AG04449 (cell line): ENCODE results near the gene EPC2.

Experiments used
- CTCF ChIA-PET: fragments of 350-600 bp; formaldehyde crosslinking; extraction: SDS; loops from one replicate; lab custom pipeline; 2021; ENCODE audit warnings: antibody characterized with exemption; lab: Yijun Ruan, JAX
- POLR2A ChIA-PET: fragments of 400-600, 350-600 bp; formaldehyde crosslinking; extraction: SDS; loops from one replicate; lab custom pipeline; 2020; ENCODE audit warnings: antibody characterized with exemption, inconsistent platforms; lab: Yijun Ruan, JAX
- DNase-seq: peaks from one replicate; pipeline ENCODE4 v3.0.0-alpha.2; 2010; ENCODE audit warnings: low read depth, low spot score
- H3K4me3 ChIP-seq: 2 replicates; pipeline ENCODE4 v1.5.1; 2011; ENCODE audit warnings: low read depth, mild to moderate bottlenecking, control low read depth, low read length
- CTCF ChIP-seq: IDR thresholded peaks from one replicate; pipeline ENCODE4 v1.5.1; 2011; ENCODE audit warnings: mild to moderate bottlenecking, moderate library complexity, low read length, control low read depth, inconsistent platforms; ENCODE audit not compliant: insufficient read depth; ENCODE audit errors: missing control alignments

EPC2 gene, protein sequence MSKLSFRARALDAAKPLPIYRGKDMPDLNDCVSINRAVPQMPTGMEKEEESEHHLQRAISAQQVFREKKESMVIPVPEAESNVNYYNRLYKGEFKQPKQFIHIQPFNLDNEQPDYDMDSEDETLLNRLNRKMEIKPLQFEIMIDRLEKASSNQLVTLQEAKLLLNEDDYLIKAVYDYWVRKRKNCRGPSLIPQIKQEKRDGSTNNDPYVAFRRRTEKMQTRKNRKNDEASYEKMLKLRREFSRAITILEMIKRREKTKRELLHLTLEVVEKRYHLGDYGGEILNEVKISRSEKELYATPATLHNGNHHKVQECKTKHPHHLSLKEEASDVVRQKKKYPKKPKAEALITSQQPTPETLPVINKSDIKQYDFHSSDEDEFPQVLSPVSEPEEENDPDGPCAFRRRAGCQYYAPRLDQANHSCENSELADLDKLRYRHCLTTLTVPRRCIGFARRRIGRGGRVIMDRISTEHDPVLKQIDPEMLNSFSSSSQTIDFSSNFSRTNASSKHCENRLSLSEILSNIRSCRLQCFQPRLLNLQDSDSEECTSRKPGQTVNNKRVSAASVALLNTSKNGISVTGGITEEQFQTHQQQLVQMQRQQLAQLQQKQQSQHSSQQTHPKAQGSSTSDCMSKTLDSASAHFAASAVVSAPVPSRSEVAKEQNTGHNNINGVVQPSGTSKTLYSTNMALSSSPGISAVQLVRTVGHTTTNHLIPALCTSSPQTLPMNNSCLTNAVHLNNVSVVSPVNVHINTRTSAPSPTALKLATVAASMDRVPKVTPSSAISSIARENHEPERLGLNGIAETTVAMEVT

DNA sequence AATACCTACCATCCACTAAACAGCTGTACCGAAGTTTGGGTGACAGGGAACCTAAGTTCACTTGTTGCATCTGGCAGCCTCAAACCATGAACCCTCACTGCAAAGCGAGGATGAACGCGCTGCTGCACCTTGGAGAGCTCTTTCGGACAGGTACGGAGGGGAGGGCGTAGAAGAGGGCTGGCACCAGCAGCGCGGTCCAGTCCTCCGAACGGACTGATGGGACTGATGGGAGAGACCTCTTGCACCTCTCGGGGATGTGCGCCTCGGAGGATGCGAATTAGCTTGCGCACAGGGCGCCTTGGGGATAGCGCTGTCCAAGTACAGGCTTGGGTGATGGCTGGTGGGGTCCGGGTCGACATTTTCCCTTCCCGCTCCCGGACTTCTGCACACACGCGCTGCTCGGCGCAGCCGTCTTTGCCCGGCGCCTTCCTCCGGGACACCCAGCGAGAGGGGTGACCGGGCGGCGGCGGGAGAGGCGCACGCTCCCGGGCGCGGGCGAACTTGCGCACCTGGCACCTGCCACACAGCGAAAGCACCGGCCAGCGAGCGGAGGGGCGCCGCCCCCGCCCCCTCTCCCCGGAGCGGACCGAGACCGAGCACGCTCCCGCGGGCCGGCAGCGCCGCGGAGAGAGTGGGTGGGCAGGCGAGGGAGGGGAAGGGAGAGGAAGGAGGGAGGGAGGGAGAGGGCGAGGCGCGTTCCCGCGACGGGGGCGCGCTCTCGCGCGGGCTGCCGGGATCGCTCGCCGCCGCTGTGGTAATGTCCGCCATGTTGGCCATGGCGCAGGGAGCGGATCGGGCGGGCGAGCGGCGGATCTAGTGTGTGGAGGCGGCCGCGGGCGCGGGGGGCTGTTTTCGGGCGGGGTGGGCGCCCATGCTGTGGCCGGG lies at the start of gene EPC2:
Gene EPC2 (plus strand): TSS at position 754 of the 885 bp plus-strand sequence. CDS start 267 bp downstream, outside the sequence.
- peak within 1 kb of the TSS; percentile 94 for H3K4me3 ChIP-seq
- DNase-seq = no peak
- no peak for TF ChIP-seq CTCF
- POLR2A ChIA-PET = interaction anchor here (0.6 kb wide), 1 partner anchor 271 kb away, joined by 3 read pairs; no protein-coding TSS in a partner anchor
- CTCF ChIA-PET = interaction anchor here (0.7 to 6.9 kb wide), 3 partner anchors 343 to 709 kb away, joined by 3 to 87 read pairs (median 3); no protein-coding TSS in a partner anchor

DNA sequence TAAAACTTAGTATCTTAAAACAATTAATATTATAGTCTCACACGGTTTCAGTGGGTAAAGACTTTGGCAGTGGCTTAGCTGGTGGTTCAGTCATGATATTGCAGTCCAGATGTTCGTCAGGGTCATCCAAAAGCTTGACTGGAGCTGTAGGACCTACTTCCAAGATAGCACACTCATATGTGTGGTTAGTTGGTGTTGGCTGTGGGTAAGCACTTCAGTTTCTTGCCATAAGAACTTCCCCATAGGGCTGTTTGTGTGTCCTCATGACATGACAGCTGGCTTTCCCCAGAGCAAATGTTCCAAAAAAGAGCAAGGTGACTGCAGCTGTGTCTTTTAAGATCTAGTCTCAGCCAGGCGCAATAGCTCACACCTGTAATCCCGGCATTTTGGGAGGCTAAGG lies 48.5 kb upstream of the EPC2 start:
- H3K4me3 ChIP-seq = no peak overlapping the region
- POLR2A ChIA-PET = interaction anchor here (0.6 kb wide), 1 partner anchor 240 kb away, joined by 3 read pairs; no protein-coding TSS in a partner anchor
- TF ChIP-seq CTCF = no peak
- CTCF ChIA-PET = no interaction called here
- DNase-seq = no peak

- ChIA-PET POLR2A (no interaction called here), CTCF (no interaction called here)
- TF ChIP-seq CTCF = no peak
Measured at GRCh38 chr2:148599109-148599991, 45.2 kb upstream of the EPC2 start.

DNA sequence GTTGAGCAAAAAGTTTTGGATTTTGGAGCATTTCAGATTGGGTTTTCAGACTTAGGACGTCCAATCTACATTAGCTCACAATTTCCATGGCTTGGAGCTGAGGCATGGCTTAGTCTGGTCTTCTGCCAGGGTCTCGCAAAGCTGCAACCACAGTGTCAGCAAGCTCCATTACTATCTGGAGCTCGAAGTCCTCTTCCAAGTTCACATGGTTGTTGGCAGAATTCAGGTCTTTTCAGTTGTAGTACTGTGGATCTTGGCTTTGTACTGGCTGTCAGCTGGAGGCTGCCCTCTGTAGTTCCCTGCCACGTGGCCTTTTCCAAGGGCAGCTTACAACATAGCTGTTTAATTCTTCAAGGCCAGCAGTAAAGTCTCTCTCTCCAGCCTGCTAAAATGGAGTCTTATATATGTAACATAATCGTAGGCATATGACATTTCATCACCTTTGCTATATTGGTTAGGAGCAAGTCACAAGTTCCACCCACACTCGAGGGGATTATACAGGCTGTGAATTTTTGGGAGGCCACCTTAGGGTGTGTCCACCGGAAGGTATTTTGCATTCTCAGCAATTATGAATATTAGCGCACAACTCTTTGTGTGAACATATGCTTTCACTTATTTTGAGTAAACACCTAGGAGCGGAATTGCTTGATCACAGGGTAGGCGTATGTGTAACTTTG lies 41.5 kb upstream of the EPC2 start:
- ChIA-PET CTCF (no interaction called here), POLR2A (no interaction called here)
- DNase-seq = no peak
- no peak for TF ChIP-seq CTCF
- no peak overlapping the region for H3K4me3 ChIP-seq

More at GRCh38 chr2:148599109-148599991, 45.2 kb upstream of the EPC2 start:
- no peak for DNase-seq
- no peak overlapping the region for H3K4me3 ChIP-seq

- TF ChIP-seq CTCF = no peak
- H3K4me3 ChIP-seq = no peak overlapping the region
- POLR2A ChIA-PET = no interaction called here
- CTCF ChIA-PET = no interaction called here
- DNase-seq = no peak
Measured at GRCh38 chr2:148603562-148603920, 41.0 kb upstream of the EPC2 start.
